K562 (cell line): ENCODE results near the gene HAUS1. TPM values are rescaled to one million over a fixed set of nuclear protein-coding genes. Genes with fewer than 3 reads are reported as not detected.

Experiments
- BACH1 ChIP-seq: fragments of 200-800 bp; sonication (Bioruptor generic); IDR thresholded peaks from 2 replicates; pipeline ENCODE4 v1.6.1; 2016; ENCODE audit warnings: missing genetic modification characterization, missing compliant biosample characterization
- IRF2 ChIP-seq: sonication (generic); formaldehyde crosslinking; IDR thresholded peaks from 2 replicates; pipeline ENCODE4 v1.8.1; 2022; ENCODE audit warnings: mild to moderate bottlenecking, missing genetic modification reagents
- KAT2B ChIP-seq: IDR thresholded peaks from one replicate; pipeline ENCODE4 v1.6.1; 2012; ENCODE audit warnings: low read depth, mild to moderate bottlenecking, control low read depth, inconsistent platforms, low read length, moderate library complexity
- KDM4B ChIP-seq, 2 experiments: fragments of 450-650 bp in 1 of 2; sonication (generic) in 1 of 2; IDR thresholded peaks; 2 replicates each; pipeline ENCODE4 v1.6.1; 2016 to 2017; ENCODE audit warnings: borderline replicate concordance in 2 of 2, antibody characterized with exemption in 1 of 2, low read depth in 1 of 2, mild to moderate bottlenecking in 1 of 2
- TARDBP ChIP-seq: fragments of 450-650 bp; IDR thresholded peaks from 2 replicates; pipeline ENCODE4 v1.6.1; 2016
- ZBTB8A ChIP-seq: fragments of 450-650 bp; IDR thresholded peaks from 2 replicates; pipeline ENCODE4 v1.6.1; 2018; ENCODE audit warnings: mild to moderate bottlenecking, moderate library complexity; ENCODE audit not compliant: partially characterized antibody
- ZC3H11A ChIP-seq: IDR thresholded peaks from 2 replicates; pipeline ENCODE4 v1.6.1; 2012; ENCODE audit warnings: low read depth, low read length, improper control_type of control experiment
- ZNF165 ChIP-seq: fragments of 250-450 bp; sonication (Bioruptor Pico); IDR thresholded peaks from 2 replicates; pipeline ENCODE4 v1.4.0; 2020; ENCODE audit warnings: borderline replicate concordance
- ZNF41 ChIP-seq: fragments of 250-450 bp; sonication (Bioruptor Pico); conservative IDR thresholded peaks from 2 replicates; pipeline ENCODE4 v1.4.0; 2020; ENCODE audit warnings: mild to moderate bottlenecking
- ZNF780A ChIP-seq: fragments of 250-450 bp; sonication (Bioruptor Pico); IDR thresholded peaks from 2 replicates; pipeline ENCODE4 v1.5.0; 2021; ENCODE audit warnings: mild to moderate bottlenecking
- polyA plus RNA-seq, 8 experiments: library from polyadenylated mRNA; depleted of rRNA in 4 of 8; stranded (reverse) in 5 of 8; unstranded in 3 of 8; fragments of >200 nt; fragmentation: Nextera tagmentation in 2 of 8; fragmentation: Illumina TruSeq in 1 of 8; extraction: Ambion mirVana in 2 of 8; extraction: Trizol in 1 of 8; gene quantifications; 2 replicates each; pipeline versions ENCODE4 v1.2.1 to v1.2.3, GENCODE V29; 2011 to 2014; ENCODE audit warnings: inconsistent platforms in 1 of 8, missing spikeins in 1 of 8
- total RNA-seq, 7 experiments: library from RNA; depleted of rRNA in 6 of 7; stranded (reverse); fragments of >200 nt in 6 of 7; fragmentation: Illumina TruSeq in 2 of 7; extraction: Trizol in 2 of 7; gene quantifications; 2 replicates each; pipeline versions ENCODE4 v1.2.1 to v1.2.3, GENCODE V29; 2011 to 2021; ENCODE audit warnings: low replicate concordance in 1 of 7
- TF ChIP-seq, protein P1 (sequence below): sonication (generic); formaldehyde crosslinking; IDR thresholded peaks from 2 replicates; pipeline ENCODE4 v1.8.0; 2022; ENCODE audit warnings: mild to moderate bottlenecking, missing genetic modification reagents

HAUS1 gene
- total and polyA plus RNA-seq, 9 of the 15 experiments (the other 6 are each of a cell fraction or from before 2014, with no cell fraction given) = 45.6 to 135 (median 76.3) TPM

- TF ChIP-seq ZC3H11A (no peak), KAT2B (no peak), ZNF165 (no peak), IRF2 (CRISPR knock-in tag) (no peak), TARDBP (no peak), KDM4B (IDR thresholded peaks at IDR 0.05; ENCODE audit: borderline replicate concordance in 2 of 2, low read depth in 1 of 2) (no peak), ZNF41 (CRISPR knock-in tag) (no peak), BACH1 (no peak), ZNF780A (CRISPR knock-in tag) (no peak), ZBTB8A (no peak)
- TF ChIP-seq, protein P1, sequence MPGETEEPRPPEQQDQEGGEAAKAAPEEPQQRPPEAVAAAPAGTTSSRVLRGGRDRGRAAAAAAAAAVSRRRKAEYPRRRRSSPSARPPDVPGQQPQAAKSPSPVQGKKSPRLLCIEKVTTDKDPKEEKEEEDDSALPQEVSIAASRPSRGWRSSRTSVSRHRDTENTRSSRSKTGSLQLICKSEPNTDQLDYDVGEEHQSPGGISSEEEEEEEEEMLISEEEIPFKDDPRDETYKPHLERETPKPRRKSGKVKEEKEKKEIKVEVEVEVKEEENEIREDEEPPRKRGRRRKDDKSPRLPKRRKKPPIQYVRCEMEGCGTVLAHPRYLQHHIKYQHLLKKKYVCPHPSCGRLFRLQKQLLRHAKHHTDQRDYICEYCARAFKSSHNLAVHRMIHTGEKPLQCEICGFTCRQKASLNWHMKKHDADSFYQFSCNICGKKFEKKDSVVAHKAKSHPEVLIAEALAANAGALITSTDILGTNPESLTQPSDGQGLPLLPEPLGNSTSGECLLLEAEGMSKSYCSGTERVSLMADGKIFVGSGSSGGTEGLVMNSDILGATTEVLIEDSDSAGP (CRISPR knock-in tag) = no peak
Observed at GRCh38 chr18:46097431-46097800, 6.8 kb upstream of the HAUS1 start (continued).
